Pulmonary artery endothelial cell (primary cell): Measurements from ENCODE around the gene CCDC106. TPM values are rescaled to one million over a fixed set of nuclear protein-coding genes. Genes with fewer than 3 reads are reported as not detected.

ENCODE experiments used
- DNase-seq: peaks from one replicate; pipeline ENCODE4 v3.0.0-alpha.2; 2011; ENCODE audit warnings: low read depth, low spot score
- total RNA-seq: library from RNA; depleted of rRNA; stranded (reverse); fragments of >200 nt; gene quantifications from 2 replicates; pipeline ENCODE4 v1.2.3, GENCODE V29; 2014

Gene CCDC106
- total RNA-seq, 1 donor from 2014 or later = 8.6 TPM

DNA sequence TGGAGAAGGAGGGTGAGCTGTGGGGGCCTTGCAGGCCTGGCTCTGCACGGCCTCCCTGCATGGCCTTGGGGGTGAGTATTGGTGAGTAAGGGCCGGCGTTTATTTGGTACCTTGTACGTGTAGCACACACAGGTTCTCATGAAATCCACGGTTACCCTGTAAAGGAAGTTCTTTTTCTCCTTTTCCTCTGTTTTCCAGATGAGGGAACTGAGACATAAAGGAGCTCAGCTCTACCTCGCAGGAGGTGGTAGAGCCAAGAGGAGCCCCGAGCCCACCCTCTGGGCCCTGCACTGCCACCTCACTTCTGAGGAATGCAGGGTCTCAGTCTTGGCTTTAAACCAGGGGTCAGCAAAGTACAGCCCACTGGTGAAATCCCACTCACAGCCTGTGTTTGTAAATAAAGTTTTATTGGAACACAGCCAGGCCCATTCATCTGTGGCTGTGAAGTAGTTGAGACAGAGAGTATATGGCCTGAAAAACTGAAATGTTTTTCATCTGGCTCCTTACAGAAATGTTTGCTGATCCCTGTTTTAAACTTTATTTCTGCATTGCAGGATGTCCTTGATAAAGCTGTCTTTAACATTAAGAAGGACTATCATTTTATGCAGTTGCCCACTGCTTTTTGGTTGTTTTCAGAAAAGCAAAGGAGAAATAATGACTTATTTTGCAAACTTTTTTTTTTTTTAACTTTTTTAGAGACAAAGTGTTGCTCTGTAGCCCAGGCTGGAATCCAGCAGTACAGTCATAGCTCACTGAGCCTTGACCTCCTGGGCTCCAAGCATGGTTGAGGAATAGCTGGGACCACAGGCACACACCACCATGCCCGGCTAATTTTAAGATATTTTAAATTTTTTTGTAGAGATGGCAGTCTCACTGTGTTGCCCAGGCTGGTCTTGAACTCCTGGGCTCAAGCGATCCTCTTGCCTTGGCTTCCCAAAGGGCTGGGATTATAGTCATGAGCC is 33.4 kb downstream of the CCDC106 start:
- DNase-seq = no peak

DNA sequence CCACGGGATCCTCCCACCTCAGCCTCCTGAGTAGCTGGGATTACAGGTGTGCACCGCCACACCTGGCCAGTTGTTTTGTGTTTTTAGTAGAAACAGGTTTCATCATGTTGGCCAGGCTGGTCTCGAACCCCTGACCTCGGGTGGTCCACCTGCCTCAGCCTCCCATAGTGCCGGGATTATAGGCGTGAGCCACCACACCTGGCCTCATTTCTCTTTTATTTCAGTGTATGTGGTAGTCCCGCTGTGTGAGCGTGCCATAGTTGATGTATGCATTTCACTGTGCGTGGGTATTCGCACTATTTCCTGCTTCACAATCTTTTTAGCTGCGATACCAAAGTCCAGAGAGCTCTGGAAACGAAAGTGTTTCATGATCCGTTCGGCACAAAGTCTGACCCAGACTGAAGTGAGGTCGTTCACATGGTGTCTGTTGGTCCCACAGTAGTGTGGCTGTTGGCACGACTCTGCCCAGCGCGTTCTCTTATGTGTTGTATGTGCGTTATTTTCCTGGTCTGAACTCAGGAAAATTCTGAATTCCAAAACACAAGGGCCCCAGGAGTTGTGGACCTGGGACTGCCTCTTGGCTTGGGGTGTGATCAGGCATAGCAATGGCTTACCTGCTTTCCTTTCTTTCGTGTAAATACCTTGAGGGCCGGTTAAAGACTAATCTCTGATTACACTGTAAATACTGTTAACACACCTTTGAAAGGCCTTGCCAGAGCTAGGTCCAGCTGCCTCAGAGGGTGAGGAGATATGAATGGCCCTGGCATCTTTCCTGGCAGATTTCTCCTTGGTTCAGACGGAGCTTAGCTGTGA is 35.6 kb downstream of the CCDC106 start:
- no peak for DNase-seq

DNA sequence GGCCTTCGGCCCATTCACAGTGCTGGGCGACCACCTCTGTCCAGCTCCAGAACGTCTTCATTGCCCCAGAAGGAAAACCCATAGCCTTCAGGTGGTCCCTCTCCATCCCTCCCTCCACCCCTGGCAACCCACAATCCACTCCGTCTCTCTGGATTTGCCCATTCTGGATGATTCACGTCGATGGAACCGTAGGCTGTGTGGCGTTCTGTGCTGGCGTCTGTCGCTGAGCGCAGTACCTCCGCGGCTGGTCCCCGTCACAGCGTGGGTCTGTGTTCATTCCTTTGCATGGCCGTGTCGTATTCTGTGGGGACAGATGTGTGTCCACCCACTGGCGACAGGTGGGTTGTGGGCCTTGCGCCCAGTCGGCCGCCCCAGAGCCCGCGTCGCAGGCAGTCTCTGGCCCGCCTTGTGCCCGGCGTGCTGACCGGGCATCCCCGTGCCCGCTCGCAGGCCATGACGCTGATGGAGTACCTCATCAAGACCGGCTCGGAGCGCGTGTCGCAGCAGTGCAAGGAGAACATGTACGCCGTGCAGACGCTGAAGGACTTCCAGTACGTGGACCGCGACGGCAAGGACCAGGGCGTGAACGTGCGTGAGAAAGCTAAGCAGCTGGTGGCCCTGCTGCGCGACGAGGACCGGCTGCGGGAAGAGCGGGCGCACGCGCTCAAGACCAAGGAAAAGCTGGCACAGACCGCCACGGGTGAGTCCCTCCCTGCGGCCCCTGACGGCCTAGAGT is 37.1 kb downstream of the CCDC106 start:
- DNase-seq = no peak

DNA sequence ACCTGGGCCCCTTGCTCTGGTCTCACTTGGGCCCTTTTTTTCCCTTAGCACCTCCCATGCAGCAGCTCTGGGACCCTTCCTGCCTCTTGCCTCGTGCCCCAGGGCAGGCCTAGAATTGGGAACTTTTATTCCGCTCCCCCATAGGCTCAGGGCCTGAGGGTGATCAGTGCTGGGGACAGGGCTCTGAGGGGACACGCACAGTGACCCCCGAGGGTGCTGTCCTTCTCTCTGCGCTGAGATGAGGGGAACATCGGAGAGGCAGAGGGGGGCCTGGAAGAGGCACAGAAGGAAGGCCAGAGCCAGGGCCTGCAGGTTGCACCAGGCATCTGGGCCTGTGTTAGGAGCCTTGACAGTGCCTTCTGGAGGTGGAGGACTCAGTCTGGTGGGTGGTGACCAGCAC is 37.8 kb downstream of the CCDC106 start:
- DNase-seq = no peak

DNA sequence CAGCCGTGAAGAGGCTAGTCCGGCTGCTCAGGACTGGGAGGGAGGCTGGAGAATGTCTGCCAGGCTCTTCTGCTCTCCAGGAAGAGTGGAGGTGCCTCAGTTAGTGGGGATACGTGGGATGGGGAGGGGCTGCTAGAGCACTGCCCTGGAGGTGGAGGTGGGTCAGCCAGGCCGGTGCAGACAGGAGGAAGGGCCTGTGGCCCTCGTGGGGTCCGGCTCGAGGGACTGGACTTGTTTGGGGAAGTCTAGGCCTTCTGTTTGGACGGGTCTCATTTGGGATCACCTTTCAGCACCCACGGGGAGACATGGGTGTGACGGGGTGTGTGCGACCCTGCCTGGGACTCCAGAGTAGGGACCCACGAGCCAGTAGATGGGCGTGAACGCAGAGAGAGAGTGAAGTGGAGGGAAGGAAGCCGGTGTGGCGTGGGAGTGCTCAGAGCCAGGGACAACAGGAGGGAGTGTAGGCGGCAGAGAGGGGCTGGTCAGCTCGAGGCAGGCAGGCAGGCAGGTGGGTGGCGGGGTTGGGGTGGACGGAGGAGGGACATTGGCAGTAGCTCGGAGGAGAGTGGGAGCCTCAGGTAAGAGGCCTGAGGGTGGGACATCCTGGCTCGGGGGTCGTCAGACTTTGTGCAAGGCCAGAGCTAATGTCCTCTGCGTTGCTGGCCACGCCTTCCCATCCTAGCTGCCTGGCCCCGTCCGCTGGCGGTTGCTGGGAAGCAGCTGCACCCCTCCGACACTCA is 38.5 kb downstream of the CCDC106 start:
- DNase-seq = no peak

DNA sequence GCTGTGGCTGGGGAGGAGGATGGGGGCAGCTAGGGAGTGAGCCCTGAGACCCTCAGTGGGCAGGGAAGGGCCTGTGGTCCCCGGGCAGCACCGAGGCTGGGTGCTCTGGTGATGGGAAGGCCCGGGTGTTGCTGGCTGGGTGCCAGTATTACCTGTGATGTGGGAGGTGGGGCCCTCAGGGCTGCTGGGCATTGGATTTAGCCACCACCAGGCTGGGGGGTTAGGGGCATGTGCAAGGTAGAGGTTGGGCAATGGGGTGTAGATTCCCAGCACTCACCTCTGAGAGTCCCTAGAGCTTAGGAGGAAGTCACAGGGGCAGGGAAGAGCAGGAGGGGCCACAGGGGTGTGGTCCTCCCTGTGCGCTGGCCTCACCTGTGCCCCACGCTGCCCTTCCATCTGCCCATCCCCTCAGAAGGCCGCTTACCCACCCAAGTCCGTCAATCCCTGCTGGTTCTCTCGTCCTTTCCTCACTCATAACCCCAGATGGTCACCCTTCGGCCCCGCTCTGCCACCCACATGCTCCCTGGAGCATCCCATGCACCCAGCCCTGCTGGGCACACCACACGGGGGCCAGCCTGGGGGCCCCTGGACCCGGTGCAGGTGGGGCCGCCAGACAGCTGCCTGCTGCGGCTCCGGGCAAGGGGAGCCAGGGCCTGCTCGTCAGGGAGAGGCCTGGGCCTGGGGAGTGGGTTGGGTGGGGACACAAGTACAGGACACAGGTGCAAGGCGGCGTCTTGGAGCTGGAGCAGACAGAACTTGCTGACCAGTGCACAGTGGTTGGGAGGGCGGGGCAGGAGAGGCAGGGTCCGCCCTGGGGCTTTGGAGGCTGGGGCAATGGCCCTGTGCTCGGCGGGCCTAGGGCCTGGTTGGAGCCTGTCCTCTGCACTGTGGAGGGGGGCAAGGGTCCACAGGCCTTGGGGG is 39.5 kb downstream of the CCDC106 start:
- DNase-seq = no peak

DNA sequence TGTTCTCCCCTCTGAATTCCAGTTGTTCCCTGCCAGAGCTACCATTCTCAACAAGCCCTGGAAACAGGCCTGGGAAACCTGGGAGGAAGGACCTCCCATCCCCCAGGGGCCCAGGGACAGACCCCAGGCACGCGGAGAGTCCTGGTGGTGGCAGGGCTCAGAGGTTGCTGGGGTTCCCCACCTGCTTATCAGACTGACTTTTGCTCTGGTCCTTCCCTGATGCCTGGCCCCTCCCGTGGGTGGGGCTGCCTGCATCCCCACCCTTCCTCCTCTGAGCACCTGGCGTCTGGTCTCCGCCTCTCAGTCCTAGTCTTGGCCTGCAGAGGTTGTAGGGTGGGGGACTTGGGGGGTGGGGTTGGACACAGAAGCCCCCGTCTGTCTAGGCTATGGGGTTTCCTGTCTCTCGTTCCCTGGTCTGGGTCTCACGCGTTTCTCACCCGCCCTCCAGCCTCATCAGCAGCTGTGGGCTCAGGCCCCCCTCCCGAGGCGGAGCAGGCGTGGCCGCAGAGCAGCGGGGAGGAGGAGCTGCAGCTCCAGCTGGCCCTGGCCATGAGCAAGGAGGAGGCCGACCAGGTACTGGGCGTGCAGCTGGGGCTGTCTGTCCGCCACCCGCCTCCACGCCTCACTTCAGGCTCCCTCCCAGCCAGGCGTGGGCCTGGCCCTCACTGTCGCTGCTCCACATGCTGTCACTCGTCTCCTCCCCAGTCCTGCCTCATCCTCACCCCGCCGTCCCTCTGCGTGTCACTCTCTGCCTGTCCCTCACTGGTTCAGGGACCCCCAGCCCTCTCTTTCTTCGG is 40.6 kb downstream of the CCDC106 start:
- no peak for DNase-seq

DNA sequence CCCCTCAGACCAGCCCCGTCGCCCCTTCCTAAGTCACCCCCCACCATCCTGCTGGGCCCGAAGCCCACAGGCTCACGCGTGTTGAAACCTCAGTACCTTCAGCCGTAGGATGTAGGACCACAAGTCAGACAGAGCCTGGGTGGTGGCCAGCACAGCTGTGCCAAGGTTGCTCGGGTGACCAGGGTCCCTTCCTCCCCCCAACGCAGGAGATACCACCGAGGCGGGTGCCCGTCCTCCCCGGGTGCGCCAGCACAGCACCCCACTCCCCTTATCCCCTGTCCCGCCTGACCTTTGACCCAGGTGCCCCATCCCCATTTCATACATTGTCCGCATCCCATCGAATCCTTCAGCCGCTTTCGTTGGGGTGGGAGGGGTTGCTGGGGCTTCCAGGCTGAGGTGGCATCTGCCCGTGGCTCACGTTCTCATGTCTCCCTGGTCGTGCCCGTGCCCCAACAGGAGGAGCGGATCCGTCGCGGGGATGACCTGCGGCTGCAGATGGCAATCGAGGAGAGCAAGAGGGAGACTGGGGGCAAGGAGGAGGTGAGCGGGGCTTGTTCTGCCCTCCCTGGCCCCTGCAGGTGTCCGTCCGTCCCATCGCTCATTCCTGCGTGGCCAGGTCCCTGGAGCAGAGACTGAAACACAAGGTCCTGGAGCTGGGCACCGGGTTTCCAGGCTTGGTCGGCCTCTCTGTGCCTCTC is 41.5 kb downstream of the CCDC106 start:
- DNase-seq = no peak

DNA sequence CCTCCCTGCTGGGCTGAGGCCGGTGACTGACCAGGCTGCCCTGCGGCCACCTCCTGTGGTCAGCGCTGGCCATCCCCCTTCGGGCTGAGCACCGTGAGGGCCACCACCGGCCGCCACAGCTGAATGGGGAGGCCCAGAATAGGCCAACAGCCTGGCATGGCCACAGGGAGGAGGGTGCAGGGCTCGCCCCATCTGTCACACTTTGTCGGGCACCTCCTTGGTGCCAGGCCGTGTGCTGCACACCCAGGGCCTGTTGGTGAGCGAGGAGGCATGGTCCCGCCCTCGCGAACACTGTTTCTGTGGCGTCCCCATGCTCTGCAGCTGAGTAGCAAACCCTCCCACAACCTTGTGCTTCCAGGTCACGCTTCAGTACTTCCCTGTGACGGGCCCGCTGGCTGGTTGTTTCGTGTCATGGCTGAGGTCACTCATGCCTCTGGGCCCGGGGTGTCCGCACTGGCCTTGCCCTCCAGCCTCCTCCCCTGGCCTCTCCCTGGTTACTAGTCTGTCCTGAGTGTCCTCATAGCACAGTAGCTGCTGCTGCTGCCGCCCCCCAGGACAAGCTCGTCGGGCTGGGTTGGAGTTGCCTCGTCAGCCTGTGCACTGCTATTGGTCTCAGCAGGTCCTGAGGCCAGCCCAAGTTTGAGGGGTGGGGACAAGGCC is 42.2 kb downstream of the CCDC106 start:
- DNase-seq = no peak

DNA sequence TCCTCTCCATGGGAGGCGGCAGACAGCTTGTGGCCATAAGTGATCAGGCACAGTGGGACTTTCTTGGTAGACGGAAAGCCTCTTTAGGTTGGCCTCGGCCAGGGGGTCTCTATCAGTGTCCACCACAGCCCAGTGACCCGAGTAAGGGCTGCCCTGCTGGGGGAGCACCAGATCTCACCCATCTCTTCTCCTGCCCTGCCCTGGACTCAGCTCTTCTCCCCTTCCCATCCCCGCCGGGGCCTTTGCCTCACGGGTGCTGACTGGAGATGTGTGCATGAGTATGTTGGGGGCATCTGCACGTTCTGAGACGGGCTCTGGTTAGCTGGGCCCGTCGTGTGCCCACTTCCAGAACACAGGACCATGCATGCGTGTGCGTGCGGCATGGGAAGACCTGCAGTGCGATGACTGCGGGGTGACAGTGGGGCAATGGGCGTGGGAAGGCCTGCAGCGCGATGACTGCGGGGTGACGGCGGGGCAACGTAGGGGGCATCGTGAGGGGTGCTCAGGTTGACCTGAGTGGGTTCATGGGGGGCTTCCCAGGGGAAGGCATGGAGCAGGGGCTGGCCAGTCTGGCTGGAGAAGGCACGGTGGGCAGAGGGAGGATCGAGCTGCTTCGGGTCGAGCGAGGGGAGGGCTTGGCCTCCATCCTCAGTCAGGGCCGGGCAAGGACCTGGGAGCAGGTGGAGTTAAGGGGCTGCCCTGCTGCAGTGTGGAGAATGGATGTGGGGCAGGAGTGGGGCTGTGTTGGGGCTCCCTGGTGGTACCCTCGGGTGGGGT is 42.9 kb downstream of the CCDC106 start:
- DNase-seq = no peak

DNA sequence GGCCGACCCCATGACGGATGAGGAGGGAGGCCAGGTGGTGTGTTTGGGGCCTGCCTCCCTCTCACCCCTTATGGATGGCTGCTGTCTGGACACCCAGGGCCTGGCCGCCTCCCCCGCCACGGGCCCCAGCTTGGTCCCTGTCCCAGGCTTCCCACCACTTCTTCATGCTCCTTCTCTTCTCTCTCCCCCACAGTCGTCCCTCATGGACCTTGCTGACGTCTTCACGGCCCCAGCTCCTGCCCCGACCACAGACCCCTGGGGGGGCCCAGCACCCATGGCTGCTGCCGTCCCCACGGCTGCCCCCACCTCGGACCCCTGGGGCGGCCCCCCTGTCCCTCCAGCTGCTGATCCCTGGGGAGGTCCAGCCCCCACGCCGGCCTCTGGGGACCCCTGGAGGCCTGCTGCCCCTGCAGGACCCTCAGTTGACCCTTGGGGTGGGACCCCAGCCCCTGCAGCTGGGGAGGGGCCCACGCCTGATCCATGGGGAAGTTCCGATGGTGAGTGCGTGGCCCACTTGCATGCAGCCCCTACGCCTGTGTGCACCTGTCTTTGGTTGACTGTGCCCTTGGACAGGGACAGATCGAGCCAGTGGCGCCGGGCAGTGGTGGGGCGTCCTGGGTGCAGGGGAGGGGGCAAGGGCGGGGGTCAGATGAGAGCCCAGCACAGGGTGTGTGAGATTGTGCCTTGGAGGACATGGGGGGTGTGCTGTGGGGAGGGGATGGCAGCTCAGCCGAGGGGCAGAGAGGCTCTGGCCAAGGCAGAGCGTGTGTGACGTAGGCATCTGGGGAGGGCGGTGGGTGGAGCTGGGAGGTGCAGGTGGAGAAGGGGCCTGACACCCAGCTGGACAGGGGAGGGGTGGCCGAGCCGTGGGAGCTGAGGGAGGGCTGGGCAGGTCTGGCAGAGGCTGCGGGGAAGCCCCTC is 43.8 kb downstream of the CCDC106 start:
- no peak for DNase-seq

DNA sequence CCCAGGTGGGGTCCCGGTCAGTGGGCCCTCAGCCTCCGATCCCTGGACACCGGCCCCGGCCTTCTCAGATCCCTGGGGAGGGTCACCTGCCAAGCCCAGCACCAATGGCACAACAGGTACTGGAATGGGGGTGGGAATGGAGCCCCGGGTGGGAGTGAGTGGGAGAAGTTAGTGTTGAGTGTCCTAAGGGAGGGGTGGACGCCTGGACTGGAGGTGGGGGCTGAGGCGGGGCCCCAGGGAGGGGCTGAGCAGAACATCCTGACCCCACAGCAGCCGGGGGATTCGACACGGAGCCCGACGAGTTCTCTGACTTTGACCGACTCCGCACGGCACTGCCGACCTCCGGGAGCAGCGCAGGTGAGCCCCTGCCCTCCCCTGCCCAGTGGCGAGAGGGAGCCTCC is 44.7 kb downstream of the CCDC106 start:
- DNase-seq = no peak

DNA sequence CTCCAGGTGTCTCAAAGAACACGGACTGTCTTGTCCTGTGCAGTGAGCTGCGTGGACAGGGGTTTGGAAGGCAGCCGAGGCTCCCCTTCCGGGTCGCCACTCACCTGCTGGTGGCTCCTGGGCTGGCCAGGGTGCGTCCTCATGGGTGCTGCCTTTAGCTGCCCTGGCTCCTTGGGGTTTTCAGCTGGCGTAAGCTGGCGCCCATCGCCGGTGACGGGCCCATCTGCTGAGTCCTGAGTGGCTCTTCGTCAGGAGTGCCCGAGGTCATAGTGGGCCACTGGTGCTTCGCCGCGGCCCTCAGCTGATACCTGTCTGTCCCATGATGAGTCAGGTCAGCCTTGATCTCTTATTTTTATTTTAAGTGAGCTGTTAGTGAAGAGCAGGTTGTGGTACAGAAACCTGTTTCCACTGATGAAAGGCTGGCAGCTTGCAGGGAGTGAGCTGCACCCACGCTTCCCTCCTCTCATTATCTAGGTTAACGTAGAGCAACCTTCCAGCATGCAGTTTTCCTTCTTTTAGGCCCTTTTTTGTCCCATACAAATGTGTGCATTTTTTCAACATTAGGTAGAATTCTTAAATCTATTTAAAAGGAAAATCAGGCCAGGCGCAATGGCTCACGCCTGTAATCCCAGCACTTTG is 45.4 kb downstream of the CCDC106 start:
- no peak for DNase-seq

DNA sequence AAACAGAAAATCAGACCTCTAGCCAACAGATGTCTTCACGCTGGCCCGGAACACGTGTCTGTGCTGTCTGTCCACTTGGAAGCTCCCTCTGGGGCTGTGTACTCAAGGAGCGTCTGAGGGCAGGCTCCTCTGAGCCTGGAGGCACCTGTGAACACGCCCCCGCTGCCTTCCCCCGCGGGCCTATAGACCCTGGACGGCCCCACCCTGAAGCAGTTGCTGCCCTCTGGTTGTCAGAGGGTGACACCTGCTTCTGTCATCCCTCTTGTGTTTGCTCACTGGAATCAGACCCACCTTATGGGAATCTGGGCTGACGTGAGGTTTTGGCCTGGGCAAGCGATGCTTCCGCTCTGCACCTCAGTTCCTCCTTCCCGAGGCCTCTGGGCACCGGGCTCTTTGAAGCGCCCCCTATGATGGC is 46.2 kb downstream of the CCDC106 start:
- DNase-seq = no peak

DNA sequence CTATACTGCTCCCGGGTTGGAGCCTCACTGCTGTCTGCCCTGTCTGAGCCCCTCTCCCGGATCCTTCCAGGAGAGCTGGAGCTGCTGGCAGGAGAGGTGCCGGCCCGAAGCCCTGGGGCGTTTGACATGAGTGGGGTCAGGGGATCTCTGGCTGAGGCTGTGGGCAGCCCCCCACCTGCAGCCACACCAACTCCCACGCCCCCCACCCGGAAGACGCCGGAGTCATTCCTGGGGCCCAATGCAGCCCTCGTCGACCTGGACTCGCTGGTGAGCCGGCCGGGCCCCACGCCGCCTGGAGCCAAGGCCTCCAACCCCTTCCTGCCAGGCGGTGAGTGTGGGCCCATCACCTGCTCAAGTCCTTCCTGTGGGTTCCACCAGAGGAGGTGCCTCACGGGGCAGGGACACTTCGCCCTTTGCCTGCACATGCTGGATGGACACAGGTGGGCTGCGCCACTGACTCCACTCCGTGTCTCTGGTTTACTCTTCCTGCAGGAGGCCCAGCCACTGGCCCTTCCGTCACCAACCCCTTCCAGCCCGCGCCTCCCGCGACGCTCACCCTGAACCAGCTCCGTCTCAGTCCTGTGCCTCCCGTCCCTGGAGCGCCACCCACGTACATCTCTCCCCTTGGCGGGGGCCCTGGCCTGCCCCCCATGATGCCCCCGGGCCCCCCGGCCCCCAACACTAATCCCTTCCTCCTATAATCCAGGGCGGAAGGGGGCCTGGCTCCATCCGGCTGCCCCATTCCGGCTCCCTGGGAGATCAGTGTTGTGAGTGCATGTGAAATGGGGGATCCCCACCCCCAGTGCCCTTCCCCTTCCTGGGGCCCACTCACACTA is 46.9 kb downstream of the CCDC106 start:
- DNase-seq = no peak
